Measurements from ENCODE around the gene SNORC. TPM values are rescaled to one million over a fixed set of nuclear protein-coding genes. Genes with fewer than 3 reads are reported as not detected.

Gene SNORC
- total and polyA plus RNA-seq, 10 of the 15 experiments (the other 5 are each of a cell fraction or from before 2014, with no cell fraction given): 0.04 to 0.74 (median 0.45) TPM; not detected in 4

DNA sequence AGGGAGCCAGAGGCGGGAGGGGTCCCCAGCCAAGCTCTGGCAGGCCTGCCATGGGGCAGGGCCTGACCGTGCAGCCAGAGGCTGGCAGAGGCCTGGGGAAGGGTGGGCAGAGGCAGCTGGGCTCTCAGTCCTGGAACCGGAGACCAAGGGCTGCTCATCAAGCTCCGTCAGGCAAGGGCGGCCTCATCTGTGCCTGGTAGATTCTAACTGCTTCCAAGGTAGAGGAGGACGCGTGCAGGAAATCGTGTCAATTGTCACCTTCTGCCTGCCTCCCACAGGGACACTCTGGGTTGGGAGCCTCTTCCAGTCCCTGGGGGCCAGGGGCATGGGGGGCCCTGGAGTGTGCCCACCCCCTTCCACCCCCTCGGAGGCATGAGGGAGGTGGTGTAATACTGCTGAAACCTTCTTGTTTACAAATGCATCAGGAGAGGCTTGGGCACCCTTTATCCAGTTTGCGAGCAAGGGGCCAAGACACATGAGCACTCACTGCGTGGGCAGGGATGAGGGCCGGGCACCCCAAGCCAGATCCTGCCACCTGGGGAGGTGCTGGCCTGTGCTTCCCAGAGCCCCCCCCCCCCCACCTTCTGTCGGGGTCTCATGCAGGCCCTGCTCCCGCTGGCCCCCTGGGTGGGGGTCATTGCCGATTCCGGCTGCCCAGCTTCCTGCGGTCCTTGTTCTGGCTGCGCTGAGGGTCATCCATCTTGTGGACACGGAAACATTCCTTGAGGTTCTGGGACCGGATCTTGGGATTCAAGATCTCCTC lies 9.0 kb downstream of the SNORC start:
- SMC1A ChIA-PET (ENCODE audit: uncharacterized antibody, unreplicated experiment): no interaction called here
- in situ Hi-C loops (cut with MboI): no loop called here
- Histone ChIP-seq H3K27me3 (replicated peaks in 1 of 2; ENCODE audit: control insufficient read depth in 2 of 2, insufficient read depth in 2 of 2, low read length in 1 of 2) (no peaks in the 10 kb centered on the region; a peak in 1 of 4 replicates), H3K79me2 (ENCODE audit: control insufficient read depth, insufficient read depth, low read length) (no peaks in the 10 kb centered on the region), H3K27ac (ENCODE audit: control insufficient read depth, insufficient read depth) (no peak overlapping the region), H3K4me2 (ENCODE audit: control insufficient read depth, insufficient read depth) (no peak overlapping the region), H3K4me3 (no peak overlapping the region), H4K20me1 (ENCODE audit: control insufficient read depth, insufficient read depth) (no peaks in the 10 kb centered on the region), H3K9ac (ENCODE audit: control insufficient read depth, insufficient read depth, low read length) (no peak overlapping the region), H3K4me1 (ENCODE audit: control insufficient read depth, insufficient read depth, low read length) (no peaks in the 10 kb centered on the region), H2AFZ (ENCODE audit: control insufficient read depth, low read depth, low read length) (no peak overlapping the region), H3K36me3 (ENCODE audit: control insufficient read depth in 2 of 2, insufficient read depth in 2 of 2, low read length in 1 of 2) (no peaks in the 10 kb centered on the region; a peak in 1 of 4 replicates), H3K9me3 (replicated peaks; ENCODE audit: control insufficient read depth, insufficient read depth, low read length) (no peaks in the 10 kb centered on the region)
- no peak for FAIRE-seq
- intact Hi-C loops (cut with micrococcal nuclease; ENCODE audit: unreplicated experiment): no loop called here
- DNase-seq (ENCODE audit: low read depth, low spot score): no peak
- CTCF ChIA-PET: interaction anchor here (2.0 kb wide), 1 partner anchor 150 kb away, joined by 4 read pairs; no protein-coding TSS in a partner anchor
- RAD21 ChIA-PET (ENCODE audit: unreplicated experiment): no interaction called here
- ATAC-seq: no peak
- POLR2A ChIA-PET: no interaction called here
- no TSS peak for BruUV-seq (replicated peaks)
- no peak for TF ChIP-seq NRF1 (conservative IDR thresholded peaks at IDR 0.05; ENCODE audit: low read depth, low read length)
- 76% methylated on average over 20 of the region's 20 CpGs for WGBS (ENCODE audit: insufficient coverage, insufficient replicate concordance, low lambda C conversion rate, missing lambda C conversion rate)

- Histone ChIP-seq H3K79me2 (ENCODE audit: control insufficient read depth, insufficient read depth, low read length) (no peaks in the 10 kb centered on the region), H2AFZ (ENCODE audit: control insufficient read depth, low read depth, low read length) (no peak overlapping the region), H3K9ac (ENCODE audit: control insufficient read depth, insufficient read depth, low read length) (no peak overlapping the region), H3K4me2 (ENCODE audit: control insufficient read depth, insufficient read depth) (no peak overlapping the region), H3K4me3 (no peak overlapping the region), H3K4me1 (ENCODE audit: control insufficient read depth, insufficient read depth, low read length) (no peaks in the 10 kb centered on the region), H3K9me3 (replicated peaks; ENCODE audit: control insufficient read depth, insufficient read depth, low read length) (no peaks in the 10 kb centered on the region), H3K36me3 (ENCODE audit: control insufficient read depth in 2 of 2, insufficient read depth in 2 of 2, low read length in 1 of 2) (no peaks in the 10 kb centered on the region; a peak in 1 of 4 replicates), H3K27me3 (replicated peaks in 1 of 2; ENCODE audit: control insufficient read depth in 2 of 2, insufficient read depth in 2 of 2, low read length in 1 of 2) (no peaks in the 10 kb centered on the region; a peak in 1 of 4 replicates), H3K27ac (ENCODE audit: control insufficient read depth, insufficient read depth) (no peak overlapping the region), H4K20me1 (ENCODE audit: control insufficient read depth, insufficient read depth) (no peaks in the 10 kb centered on the region)
- no peak for FAIRE-seq
- DNase-seq (ENCODE audit: low read depth, low spot score): no peak
- RAD21 ChIA-PET (ENCODE audit: unreplicated experiment): no interaction called here
- SMC1A ChIA-PET (ENCODE audit: uncharacterized antibody, unreplicated experiment): no interaction called here
- no TSS peak for BruUV-seq (replicated peaks)
- POLR2A ChIA-PET: interaction anchor here (0.6 kb wide), 1 partner anchor 133 kb away, joined by 3 read pairs; the partner anchor contains the start of gene NGEF
- intact Hi-C loops (cut with micrococcal nuclease; ENCODE audit: unreplicated experiment): no loop called here
- in situ Hi-C loops (cut with MboI): no loop called here
- CTCF ChIA-PET: no interaction called here
- no peak for ATAC-seq
- 57% methylated on average over 21 of the region's 21 CpGs for WGBS (ENCODE audit: insufficient coverage, insufficient replicate concordance, low lambda C conversion rate, missing lambda C conversion rate)
- no peak for TF ChIP-seq EZH2 (IDR thresholded peaks at IDR 0.05; ENCODE audit: borderline replicate concordance, control insufficient read depth, low read depth, low read length)
- no peak for TF ChIP-seq SREBF1 (IDR thresholded peaks at IDR 0.05; ENCODE audit: low read length)
- TF ChIP-seq, protein P1, sequence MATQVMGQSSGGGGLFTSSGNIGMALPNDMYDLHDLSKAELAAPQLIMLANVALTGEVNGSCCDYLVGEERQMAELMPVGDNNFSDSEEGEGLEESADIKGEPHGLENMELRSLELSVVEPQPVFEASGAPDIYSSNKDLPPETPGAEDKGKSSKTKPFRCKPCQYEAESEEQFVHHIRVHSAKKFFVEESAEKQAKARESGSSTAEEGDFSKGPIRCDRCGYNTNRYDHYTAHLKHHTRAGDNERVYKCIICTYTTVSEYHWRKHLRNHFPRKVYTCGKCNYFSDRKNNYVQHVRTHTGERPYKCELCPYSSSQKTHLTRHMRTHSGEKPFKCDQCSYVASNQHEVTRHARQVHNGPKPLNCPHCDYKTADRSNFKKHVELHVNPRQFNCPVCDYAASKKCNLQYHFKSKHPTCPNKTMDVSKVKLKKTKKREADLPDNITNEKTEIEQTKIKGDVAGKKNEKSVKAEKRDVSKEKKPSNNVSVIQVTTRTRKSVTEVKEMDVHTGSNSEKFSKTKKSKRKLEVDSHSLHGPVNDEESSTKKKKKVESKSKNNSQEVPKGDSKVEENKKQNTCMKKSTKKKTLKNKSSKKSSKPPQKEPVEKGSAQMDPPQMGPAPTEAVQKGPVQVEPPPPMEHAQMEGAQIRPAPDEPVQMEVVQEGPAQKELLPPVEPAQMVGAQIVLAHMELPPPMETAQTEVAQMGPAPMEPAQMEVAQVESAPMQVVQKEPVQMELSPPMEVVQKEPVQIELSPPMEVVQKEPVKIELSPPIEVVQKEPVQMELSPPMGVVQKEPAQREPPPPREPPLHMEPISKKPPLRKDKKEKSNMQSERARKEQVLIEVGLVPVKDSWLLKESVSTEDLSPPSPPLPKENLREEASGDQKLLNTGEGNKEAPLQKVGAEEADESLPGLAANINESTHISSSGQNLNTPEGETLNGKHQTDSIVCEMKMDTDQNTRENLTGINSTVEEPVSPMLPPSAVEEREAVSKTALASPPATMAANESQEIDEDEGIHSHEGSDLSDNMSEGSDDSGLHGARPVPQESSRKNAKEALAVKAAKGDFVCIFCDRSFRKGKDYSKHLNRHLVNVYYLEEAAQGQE (IDR thresholded peaks at IDR 0.05; ENCODE audit: low read depth, low read length): no peak
- TF ChIP-seq LARP7 (IDR thresholded peaks at IDR 0.05): no peak
- no peak for TF ChIP-seq NFXL1 (IDR thresholded peaks at IDR 0.05; ENCODE audit: borderline replicate concordance)
- TF ChIP-seq BRCA1 (IDR thresholded peaks at IDR 0.05; ENCODE audit: low read depth, low read length): no peak
- TF ChIP-seq, protein P2, sequence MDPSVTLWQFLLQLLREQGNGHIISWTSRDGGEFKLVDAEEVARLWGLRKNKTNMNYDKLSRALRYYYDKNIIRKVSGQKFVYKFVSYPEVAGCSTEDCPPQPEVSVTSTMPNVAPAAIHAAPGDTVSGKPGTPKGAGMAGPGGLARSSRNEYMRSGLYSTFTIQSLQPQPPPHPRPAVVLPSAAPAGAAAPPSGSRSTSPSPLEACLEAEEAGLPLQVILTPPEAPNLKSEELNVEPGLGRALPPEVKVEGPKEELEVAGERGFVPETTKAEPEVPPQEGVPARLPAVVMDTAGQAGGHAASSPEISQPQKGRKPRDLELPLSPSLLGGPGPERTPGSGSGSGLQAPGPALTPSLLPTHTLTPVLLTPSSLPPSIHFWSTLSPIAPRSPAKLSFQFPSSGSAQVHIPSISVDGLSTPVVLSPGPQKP (IDR thresholded peaks at IDR 0.05; ENCODE audit: low read depth, low read length): no peak
These were observed 9.8 kb downstream of the SNORC start for GRCh38 chr2:232879618-232880494.

Measured in GM12878 (cell line).